Measurements from ENCODE around the gene CHMP1A.

CHMP1A gene

DNA sequence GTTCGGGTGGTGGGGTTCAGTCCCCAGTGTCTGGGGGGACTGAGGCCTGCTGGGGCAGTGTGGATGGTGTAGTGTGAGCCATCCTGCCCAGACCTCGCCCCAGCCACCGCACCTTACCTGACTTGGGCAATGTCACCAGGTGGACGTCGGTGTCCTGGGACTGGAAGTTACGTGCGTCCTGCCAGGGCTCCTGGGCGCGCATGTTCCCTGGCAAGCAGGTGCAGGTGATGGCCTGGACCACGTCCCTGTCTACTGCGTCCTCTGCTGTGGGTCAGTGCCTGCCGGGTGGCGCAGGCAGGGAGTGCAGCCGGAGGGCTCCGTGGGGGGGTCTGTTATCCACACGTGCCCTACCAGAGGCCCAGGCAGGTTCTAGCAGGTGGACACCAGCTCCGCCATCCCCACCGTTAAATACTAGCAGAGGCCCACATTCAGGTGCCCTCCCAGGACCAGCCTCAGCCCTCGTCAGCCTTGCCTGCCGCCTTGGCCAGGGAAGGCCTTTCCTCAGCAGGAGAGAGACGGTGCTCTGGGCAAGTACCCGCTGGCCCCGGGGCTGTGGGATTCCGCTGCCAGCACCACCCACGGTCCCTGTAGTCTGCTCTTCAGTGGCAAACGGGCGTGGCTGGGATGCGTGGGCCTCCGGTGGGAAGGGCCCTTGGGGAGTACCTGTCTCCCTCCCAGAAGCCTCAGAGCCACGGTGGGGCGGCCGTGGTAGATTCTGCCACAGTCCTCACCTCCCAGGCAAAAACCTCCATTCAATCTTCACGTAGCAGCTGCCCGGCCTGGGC is 52.1 kb downstream of the CHMP1A start:
- no peak for DNase-seq (ENCODE audit: low spot score)

DNA sequence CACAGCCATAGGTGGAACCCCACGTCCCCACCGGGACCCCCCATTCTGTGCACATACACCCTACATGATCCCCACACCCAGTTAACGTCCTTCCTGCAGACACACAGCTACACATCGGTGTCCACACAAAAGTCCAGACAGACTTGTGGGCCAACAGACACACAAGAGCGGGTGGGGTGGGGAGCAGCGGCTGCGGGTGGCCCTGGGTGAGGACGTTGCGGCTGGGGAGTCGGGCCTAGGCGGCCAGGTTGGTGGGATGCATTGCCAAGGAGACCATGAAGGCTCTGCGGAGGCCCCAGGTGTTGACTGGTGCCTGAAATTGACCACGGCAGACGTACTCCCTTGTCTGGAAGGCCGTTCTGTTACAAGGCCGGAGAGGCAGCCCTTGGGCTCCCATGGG is 52.7 kb downstream of the CHMP1A start:
- DNase-seq (ENCODE audit: low spot score) = no peak

DNA sequence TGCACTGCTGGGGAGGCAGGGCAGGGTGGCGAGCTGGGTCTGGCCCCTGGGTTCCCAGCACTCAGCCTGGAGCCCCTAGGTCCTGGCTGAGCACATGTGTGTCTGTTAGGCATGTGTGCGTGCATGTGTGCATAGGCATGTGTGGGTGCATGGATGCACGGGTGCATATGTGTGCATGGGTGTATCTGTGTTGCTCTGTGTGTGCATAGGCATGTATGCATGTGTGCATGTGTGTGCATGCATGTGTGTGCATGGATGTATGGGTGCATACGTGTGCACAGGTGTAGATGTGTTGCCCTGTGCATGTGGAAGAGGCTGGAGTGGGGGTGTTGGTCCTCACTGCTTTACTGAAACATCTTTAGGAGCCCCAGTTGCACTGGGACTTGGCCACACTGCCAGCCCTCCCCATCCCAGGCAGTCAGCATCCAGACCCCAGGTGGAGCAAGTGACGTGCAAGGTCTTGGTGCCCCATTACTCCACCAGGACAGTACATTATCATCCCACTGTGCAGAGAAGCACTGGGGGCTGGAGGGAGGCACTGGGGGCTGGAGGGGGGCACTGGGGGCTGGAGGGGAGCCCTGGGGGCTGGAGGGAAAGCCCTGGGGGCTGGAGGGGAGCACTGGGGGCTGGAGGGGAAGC is 54.4 kb downstream of the CHMP1A start:
- no peak for DNase-seq (ENCODE audit: low spot score)

DNA sequence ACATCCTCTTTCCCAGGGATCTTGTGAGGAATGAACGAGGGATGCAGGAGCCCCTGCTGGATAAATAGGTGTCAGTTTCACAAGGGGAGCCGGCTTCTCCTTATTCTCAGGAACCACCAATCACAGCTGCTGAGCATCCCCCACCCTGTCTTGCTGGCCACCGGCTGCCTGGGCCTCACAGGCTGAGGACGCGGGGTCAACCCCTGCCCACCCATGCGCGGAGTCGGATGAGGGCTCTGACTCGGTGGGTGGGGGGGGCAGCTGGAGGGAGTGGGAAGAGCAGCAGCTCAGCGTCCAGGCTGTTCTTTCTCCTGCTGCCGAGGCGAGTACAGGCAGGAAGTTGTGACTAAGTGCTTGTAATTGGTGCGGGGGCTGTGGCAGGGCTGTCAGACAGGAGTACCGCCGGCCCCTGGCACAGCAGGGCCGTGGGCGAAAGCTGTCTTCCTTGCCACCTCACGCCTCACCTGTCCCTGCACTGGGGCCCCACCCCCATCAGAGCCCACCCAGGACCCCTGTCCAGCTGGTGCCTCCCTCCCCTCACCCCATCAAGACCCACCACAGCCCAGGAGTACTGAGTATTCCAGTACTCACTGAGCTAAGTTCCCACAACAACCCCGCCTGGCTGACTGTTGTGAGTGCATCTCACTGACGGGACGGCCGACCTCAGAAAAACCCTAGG is 55.1 kb downstream of the CHMP1A start:
- peak; percentile 89 for DNase-seq (ENCODE audit: low spot score)

DNA sequence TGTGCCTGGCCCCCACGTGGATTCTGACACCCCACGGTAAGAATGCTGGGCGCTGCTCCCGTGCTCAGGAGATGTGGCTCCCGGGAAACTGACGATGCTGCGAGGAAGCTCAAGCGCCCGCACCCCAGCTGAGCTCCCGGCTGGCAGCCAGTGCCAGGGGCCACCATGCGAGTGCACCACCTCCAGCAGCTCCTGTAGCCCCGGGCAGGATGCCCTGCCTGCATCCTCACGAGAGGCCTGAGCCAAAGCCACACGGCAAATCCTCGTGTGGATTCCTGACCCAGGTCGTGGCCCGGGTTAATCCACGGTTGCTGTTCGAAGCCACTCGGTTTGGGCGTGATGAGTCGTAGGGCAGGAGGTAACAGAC is 55.6 kb downstream of the CHMP1A start:
- no peak for DNase-seq (ENCODE audit: low spot score)

DNA sequence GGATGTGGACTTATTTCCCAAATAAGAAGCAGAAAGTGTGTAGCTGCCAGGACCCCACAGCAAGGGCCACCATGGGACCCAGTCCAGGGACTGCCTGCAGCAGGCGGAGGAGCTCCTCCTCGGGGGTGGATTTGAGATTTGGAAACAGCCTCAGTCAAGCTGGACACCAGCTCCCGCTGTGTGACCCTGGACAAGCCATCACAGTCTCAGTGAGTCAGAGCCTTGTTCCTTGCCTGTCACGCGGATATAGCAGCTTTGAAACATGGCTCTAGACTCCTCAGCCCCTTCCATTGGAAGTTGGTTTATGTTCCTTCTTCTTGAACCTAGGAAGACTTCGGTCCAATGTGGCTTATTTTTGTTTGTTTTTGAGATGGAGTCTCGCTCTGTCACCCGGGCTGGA is 56.6 kb downstream of the CHMP1A start:
- no peak for DNase-seq (ENCODE audit: low spot score)

DNA sequence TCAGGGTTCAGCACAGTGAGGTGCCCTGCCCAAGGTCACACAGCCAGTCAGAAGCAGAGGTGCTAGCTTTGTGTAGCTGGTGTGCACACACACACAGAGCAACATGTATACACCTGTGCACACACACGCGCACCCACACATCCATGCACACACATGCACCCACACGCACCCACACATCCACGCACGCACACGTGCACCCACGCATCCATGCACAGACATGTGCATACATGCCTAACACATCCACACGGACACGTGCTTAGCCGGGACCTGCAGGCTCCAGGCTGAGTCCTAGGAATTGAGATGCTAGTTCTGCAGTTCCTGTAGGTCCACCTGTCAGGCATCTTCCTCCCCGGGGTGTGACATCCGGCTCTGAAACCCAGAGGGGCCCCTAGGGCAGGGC is 57.1 kb downstream of the CHMP1A start:
- no peak for DNase-seq (ENCODE audit: low spot score)

DNA sequence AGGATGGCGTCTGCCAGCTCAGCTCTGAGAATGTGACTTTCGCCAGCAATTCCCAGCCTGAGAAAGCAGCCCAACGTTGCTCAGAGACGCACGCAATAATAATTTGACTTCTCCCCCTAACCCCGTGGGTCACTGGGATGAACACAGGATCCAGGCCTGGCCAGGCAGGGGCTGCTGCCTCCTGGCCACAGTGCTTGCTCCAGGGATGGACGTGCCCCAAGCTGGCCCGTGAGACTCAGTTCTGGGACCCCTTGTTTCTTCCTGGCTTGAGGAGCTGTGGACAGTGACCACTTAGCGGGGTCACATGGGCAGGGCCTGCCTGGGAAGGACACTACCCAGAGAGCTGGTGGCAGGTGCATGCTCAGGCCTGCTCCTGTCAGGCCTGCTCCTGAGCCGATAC is 57.6 kb downstream of the CHMP1A start:
- no peak for DNase-seq (ENCODE audit: low spot score)

DNA sequence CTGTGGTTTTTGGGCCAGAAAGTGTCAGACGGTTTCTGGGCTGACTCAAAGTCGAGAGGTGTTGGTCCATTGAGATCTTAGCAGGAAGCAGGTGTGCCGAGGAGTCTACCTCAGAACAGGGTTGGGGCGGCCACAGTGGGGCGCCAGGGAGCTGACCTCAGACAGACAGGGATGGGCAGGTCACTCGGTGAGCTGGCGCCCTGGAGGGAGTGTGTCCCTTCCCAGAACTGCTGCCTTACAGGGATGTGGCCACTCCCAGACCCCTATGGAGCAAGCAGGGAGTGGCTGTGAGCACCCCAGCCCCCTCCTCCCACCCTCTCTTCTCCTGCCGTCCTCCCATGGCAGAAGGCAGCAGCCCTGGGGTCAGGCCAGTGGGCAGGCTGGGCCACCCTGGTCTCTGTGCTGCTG is 58.1 kb downstream of the CHMP1A start:
- DNase-seq (ENCODE audit: low spot score) = no peak

DNA sequence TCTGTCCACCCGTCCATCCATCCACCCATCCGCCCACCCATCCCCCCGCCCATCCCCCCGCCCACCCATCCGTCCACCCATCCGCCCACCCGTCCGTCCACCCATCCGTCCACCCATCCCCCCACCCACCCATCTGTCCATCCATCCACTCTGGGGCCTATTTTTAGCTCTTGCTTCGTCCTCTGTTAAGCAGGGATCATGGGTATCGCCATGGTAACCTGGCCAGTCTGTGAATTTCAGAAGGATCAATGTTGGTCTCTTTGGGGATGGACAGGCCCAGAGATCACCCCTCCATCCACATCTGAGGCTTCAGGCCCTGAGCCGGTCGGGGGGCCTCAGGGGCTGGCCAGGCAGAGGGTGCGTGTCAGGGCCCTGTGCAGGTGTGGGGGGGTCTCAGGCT is 59.3 kb downstream of the CHMP1A start:
- DNase-seq (ENCODE audit: low spot score) = peak; percentile 53

DNA sequence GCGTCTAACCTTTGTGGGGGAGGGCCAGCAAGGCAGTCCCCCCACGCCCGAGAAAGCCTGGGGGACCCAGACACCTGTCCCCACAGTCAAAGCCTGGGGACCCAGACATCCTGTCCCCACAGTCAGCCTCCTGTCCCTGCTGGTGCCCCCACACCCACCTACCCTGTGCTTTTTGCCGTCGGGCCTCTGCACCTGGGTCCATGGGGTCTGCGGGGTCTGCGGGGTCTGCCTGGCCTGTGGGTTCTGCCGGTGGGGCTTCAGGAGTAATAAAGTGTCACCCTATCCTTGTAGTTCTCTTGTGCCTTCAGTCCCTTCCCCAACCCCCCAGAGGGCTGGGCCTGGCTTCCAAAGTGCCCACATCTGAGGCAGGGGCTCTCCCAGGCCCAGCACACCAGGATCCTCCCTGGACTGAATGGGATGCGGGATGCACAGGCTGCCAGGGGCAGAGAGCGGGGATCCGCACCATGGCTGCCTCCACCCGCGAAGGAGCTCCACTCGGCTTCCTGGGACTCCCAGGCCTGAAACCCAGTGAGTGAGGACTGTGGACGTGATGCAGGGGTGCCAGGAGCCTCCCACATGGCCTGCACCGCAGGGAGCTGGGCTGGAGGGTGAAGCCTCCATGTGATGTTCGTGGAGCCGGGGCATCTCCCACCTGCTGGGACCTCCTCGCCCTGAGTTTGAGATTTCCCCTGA is 60.4 kb downstream of the CHMP1A start:
- no peak for DNase-seq (ENCODE audit: low spot score)

DNA sequence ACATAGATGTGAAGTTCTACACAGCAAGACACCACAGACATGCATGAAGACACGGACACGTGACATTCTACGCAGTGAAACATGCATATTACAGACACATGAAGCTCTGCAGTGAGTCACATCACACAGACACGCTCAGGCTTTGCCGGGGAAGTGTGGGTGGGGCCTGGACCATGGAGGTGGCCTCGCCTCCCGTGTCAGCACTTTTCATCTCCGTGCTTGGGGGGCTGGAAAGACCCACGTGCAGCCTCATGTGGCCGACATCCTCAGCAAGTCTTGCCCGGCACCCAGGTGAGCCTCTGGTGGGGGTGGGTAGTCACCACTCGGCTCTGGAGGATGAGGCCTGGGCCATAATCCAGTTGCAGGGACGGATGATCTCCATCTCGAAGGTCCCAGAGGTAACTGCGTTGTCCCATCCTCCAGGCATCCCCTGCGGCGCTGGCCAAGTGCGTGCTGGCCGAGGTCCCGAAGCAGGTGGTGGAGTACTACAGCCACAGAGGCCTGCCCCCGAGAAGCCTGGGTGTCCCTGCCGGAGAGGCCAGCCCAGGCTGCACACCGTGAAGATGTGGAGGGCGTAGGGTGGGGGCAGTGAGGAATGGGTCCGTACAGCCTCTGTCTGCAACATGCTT is 61.3 kb downstream of the CHMP1A start:
- no peak for DNase-seq (ENCODE audit: low spot score)

DNA sequence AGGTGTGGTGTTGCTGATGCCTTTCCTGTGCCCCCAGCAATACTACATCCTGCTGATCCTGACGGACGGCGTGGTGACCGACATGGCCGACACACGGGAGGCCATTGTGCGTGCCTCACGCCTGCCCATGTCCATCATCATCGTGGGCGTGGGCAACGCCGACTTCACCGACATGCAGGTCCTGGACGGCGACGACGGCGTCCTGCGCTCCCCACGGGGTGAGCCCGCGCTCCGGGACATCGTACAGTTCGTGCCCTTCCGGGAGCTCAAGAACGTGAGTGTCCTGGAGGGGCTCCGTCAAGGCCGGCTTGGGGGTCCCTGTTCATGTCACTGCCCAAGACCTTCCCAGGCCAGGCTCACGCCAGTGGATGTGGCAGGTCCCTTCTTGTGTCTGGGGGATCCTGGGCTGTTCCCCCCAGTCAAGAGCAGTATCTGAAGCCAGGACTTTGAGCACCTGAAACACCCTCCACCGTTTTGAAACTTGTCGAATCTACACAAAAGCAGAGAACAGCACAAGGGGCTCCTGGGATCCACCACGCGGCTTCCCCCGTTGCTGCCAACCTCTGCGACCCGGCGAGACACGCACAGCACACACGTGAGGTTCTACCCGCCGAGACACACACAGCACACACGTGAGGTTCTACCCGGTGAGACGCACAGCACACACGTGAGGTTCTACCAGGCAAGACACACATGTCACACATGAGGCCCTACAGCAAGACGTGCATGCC is 62.0 kb downstream of the CHMP1A start:
- no peak for DNase-seq (ENCODE audit: low spot score)
